ENCODE results near the gene CADPS. TPM values are rescaled to one million over a fixed set of nuclear protein-coding genes. Genes with fewer than 3 reads are reported as not detected.

Gene CADPS
- total and polyA plus RNA-seq, 8 donors = 0.50 to 2.9 (median 2.2) TPM

DNA sequence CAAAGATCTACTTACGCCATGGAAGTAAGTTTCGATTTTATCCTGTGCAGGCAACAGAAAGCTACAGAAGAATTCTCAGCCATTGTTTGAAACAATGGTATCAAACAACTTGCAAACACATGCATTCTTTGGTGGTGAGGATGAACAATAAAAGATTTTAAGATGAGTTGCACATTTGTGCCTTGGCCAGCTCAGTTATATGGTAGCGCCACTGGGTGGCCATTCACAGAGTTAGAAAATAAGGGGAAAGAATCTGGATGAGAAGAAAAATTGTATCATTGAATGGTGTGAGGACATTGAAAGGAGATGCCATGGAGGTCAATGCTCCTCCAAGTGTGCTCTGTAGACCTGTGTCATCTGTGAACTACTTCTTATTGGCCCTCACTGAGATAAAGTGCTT is 11.6 kb downstream of the CADPS start:
- intact Hi-C loops (cut with DNase I) = no loop called here
- no peaks in the 10 kb centered on the region for H3K4me1 ChIP-seq
- no peak for ATAC-seq

DNA sequence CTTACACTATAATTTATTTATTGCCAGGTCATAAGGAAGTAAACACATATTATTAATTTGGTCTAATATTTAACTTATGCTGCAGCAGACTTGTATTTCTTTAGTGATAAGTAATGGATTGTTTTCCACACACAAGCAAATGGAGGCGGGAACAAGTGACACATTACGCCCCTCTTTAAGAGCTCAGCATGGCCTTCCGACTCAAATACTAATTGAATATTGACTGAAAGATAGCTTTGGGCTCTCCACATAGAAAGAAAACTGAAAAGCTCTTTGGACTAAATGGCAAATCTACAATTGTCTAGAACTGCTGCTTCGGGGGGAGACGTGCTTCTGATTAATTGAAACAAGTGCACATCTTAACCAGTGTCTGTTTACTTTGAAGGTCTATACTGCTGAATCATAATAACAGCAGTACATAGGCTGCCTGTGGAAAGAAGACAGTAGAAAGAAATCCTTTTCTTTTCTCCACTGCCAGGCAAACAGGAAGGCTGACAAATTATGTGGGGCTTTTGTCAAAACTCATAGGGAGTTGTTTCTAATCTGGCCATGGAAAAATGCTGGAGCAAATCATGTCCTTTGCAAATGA is 15.9 kb downstream of the CADPS start:
- DNase-seq (no peak), ATAC-seq (no peak)
- Histone ChIP-seq H3K36me3 (no peaks in the 10 kb centered on the region), H3K4me3 (no peak overlapping the region), H3K27ac (no peak overlapping the region), H3K27me3 (no peaks in the 10 kb centered on the region), H3K4me1 (no peaks in the 10 kb centered on the region), H3K9me3 (no peaks in the 10 kb centered on the region)
- TF ChIP-seq, protein P1, sequence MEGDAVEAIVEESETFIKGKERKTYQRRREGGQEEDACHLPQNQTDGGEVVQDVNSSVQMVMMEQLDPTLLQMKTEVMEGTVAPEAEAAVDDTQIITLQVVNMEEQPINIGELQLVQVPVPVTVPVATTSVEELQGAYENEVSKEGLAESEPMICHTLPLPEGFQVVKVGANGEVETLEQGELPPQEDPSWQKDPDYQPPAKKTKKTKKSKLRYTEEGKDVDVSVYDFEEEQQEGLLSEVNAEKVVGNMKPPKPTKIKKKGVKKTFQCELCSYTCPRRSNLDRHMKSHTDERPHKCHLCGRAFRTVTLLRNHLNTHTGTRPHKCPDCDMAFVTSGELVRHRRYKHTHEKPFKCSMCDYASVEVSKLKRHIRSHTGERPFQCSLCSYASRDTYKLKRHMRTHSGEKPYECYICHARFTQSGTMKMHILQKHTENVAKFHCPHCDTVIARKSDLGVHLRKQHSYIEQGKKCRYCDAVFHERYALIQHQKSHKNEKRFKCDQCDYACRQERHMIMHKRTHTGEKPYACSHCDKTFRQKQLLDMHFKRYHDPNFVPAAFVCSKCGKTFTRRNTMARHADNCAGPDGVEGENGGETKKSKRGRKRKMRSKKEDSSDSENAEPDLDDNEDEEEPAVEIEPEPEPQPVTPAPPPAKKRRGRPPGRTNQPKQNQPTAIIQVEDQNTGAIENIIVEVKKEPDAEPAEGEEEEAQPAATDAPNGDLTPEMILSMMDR (IDR thresholded peaks at IDR 0.05) = no peak
- intact Hi-C loops (cut with DNase I) = no loop called here

More for the DNA sequence above, 11.6 kb downstream of the CADPS start:
- H3K27me3 ChIP-seq = no peaks in the 10 kb centered on the region
- no peak for DNase-seq
- no peaks in the 10 kb centered on the region for H3K9me3 ChIP-seq
- H3K4me3 ChIP-seq = no peak overlapping the region
- no peaks in the 10 kb centered on the region for H3K36me3 ChIP-seq
- TF ChIP-seq, protein P1 (IDR thresholded peaks at IDR 0.05) = no peak
- H3K27ac ChIP-seq = no peak overlapping the region

DNA sequence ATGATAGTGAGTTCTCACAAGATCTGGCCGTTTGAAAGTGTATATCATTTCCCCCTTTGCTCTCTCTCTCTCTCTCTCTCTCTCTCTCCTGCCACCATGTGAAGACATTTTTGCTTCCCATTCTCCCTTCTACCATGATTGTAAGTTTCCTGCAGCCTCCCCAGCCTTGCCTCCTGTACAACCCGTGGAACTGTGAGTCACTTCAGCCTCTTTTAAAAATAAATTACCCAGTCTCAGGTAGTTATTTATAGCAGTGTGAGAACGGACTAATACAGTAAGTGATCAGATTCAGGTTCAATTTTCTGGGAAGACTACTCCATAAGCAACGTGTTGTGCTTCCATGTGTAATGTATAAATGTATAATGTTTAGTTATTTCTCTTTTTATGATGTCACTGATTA is 29.2 kb downstream of the CADPS start:
- TF ChIP-seq, protein P1 (IDR thresholded peaks at IDR 0.05) = no peak
- H3K36me3 ChIP-seq = no peaks in the 10 kb centered on the region
- DNase-seq (no peak), ATAC-seq (no peak)
- H3K4me3 ChIP-seq = no peak overlapping the region
- H3K4me1 ChIP-seq = no peaks in the 10 kb centered on the region
- H3K9me3 ChIP-seq = peaks cover 0 to 2% of the 10 kb centered on the region in 2 donors
- intact Hi-C loops (cut with DNase I) = no loop called here
- H3K27ac ChIP-seq = no peak overlapping the region
- H3K27me3 ChIP-seq = no peaks in the 10 kb centered on the region

DNA sequence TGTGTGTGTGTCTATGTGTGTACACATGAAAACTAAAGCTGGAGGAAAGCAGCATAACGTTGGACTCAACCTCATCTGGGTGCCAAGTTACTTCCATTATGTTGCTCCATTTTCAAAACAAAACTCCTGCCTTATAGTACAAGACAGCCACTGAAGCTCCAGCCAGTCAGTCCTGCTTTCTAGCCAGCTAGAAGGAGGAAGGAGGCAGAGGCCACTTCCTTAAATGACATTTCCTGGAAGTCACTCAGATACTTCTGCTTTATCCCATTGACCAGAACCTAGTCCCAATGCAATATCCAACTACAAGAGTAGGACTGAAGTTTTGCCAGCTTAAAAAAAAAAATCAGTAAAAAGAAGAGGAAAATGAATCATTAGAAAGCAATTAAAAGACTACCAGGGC is 31.7 kb downstream of the CADPS start:
- Histone ChIP-seq H3K4me1 (no peaks in the 10 kb centered on the region), H3K27ac (no peak overlapping the region), H3K4me3 (no peak overlapping the region), H3K9me3 (peaks cover 0 to 2% of the 10 kb centered on the region in 2 donors), H3K27me3 (no peaks in the 10 kb centered on the region), H3K36me3 (no peaks in the 10 kb centered on the region)
- TF ChIP-seq, protein P1 (IDR thresholded peaks at IDR 0.05) = no peak
- ATAC-seq = no peak
- intact Hi-C loops (cut with DNase I) = no loop called here
- DNase-seq = no peak

DNA sequence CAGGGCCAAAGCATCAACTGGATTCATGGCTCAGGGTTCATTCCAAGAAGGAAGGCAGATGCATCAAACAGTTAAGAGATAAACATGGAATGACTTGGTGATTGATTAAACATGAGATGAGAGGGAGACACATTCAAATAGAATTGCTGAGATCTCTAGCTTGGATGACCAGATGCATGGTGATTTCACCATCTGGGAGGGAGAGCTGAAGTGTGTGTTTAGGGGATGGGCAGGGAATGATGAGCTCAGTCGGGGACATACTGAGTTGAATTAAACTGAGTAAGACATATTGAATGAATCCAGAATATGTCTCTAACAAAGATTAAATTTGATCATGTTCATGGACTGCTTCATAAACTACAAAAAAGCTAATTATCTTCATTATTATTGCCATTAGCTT is 35.5 kb downstream of the CADPS start:
- DNase-seq = no peak
- Histone ChIP-seq H3K27me3 (no peaks in the 10 kb centered on the region), H3K36me3 (no peaks in the 10 kb centered on the region), H3K4me1 (peaks cover 0 to 2% of the 10 kb centered on the region in 2 donors), H3K9me3 (no peaks in the 10 kb centered on the region), H3K4me3 (no peak overlapping the region), H3K27ac (no peak overlapping the region)
- TF ChIP-seq, protein P1 (IDR thresholded peaks at IDR 0.05) = no peak
- ATAC-seq = no peak
- intact Hi-C loops (cut with DNase I) = no loop called here

Measured in left lung (tissue), 10 donors.